ENCODE measurements around the gene INO80.

Gene INO80

GRCh38 chr15:41024131-41024530 is 91.9 kb downstream of the INO80 start:
- TF ChIP-seq CTCF (IDR thresholded peaks at IDR 0.05; ENCODE audit: low read depth, low read length), result no peak
- no peak overlapping the region for H3K4me3 ChIP-seq (ENCODE audit: low read depth, low read length)

- H3K4me3 ChIP-seq (ENCODE audit: low read depth, low read length), result no peak overlapping the region
- TF ChIP-seq CTCF (IDR thresholded peaks at IDR 0.05; ENCODE audit: low read depth, low read length), result peak; percentile 69
These were observed 93.5 kb downstream of the INO80 start for GRCh38 chr15:41022487-41023090.

GRCh38 chr15:41020829-41021228 is 95.3 kb downstream of the INO80 start:
- TF ChIP-seq CTCF (IDR thresholded peaks at IDR 0.05; ENCODE audit: low read depth, low read length), result no peak
- no peak overlapping the region for H3K4me3 ChIP-seq (ENCODE audit: low read depth, low read length)

GRCh38 chr15:41020311-41020710 is 95.8 kb downstream of the INO80 start:
- no peak for TF ChIP-seq CTCF (IDR thresholded peaks at IDR 0.05; ENCODE audit: low read depth, low read length)
- no peak overlapping the region for H3K4me3 ChIP-seq (ENCODE audit: low read depth, low read length)

GRCh38 chr15:41019174-41019573 is 96.9 kb downstream of the INO80 start:
- H3K4me3 ChIP-seq (ENCODE audit: low read depth, low read length), result no peak overlapping the region
- TF ChIP-seq CTCF (IDR thresholded peaks at IDR 0.05; ENCODE audit: low read depth, low read length), result no peak

GRCh38 chr15:41018534-41018933 is 97.5 kb downstream of the INO80 start:
- peak; percentile 67 for TF ChIP-seq CTCF (IDR thresholded peaks at IDR 0.05; ENCODE audit: low read depth, low read length)

GRCh38 chr15:41017066-41017735 is 98.9 kb downstream of the INO80 start:
- no peak overlapping the region for H3K4me3 ChIP-seq (ENCODE audit: low read depth, low read length)
- no peak for TF ChIP-seq CTCF (IDR thresholded peaks at IDR 0.05; ENCODE audit: low read depth, low read length)

More at GRCh38 chr15:41018534-41018933, 97.5 kb downstream of the INO80 start:
- H3K4me3 ChIP-seq (ENCODE audit: low read depth, low read length), result no peak overlapping the region

Measured in WI38 (cell line).